ENCODE results near the gene TCP11X2. TPM values are rescaled to one million over a fixed set of nuclear protein-coding genes. Genes with fewer than 3 reads are reported as not detected.

The TCP11X2 gene
- total and polyA plus RNA-seq, 2 of the 8 experiments (the other 6 are each of a cell fraction or from before 2014, with no cell fraction given), result 0.08 to 0.32 TPM

GRCh38 chrX:102498732-102499131 is 27.1 kb upstream of the TCP11X2 start (continued):
- no peak for TF ChIP-seq TEAD4 (IDR thresholded peaks at IDR 0.05; ENCODE audit: low read depth, low read length)

GRCh38 chrX:102491766-102492165 is 20.2 kb upstream of the TCP11X2 start:
- Histone ChIP-seq H3K14ac (ENCODE audit: insufficient read length) (no peak overlapping the region), H2AFZ (ENCODE audit: low read length) (no peak overlapping the region), H3K4me2 (ENCODE audit: insufficient read depth in 1 of 2, low read depth in 2 of 2, low read length in 2 of 2) (no peak overlapping the region), H4K91ac (replicated peaks; ENCODE audit: insufficient read length, low read length) (no peak overlapping the region), H3K18ac (ENCODE audit: extremely low read depth, low read length) (no peak overlapping the region), H4K20me1 (replicated peaks in 1 of 2; ENCODE audit: control insufficient read depth in 1 of 2, insufficient read depth in 2 of 2, low read length in 2 of 2) (no peaks in the 10 kb centered on the region), H3K36me3 (ENCODE audit: control insufficient read depth in 2 of 4, insufficient read depth in 4 of 4, low read length in 3 of 4) (no peaks in the 10 kb centered on the region), H4K8ac (ENCODE audit: extremely low read depth, insufficient read depth, low read length) (no peak overlapping the region), H2AK5ac (ENCODE audit: low read depth, low read length) (no peak overlapping the region), H3K79me1 (ENCODE audit: low read depth, low read length) (no peaks in the 10 kb centered on the region), H3K56ac (replicated peaks; ENCODE audit: insufficient read length, low read depth, low read length) (no peak overlapping the region), H3K9me3 (ENCODE audit: insufficient read depth in 2 of 2, low read depth in 1 of 2, low read length in 1 of 2) (no peaks in the 10 kb centered on the region; a peak in 1 of 4 replicates), H3K9ac (replicated peaks in 1 of 4; ENCODE audit: extremely low read depth in 1 of 4, low read depth in 3 of 4, low read length in 3 of 4) (no peak overlapping the region), H2BK120ac (replicated peaks; ENCODE audit: low read depth, low read length) (no peak overlapping the region), H2BK5ac (ENCODE audit: low read depth, low read length) (no peak overlapping the region), H3K23ac (ENCODE audit: insufficient read length) (no peak overlapping the region), H3K4me3 (ENCODE audit: extremely low read depth in 1 of 4, insufficient read depth in 2 of 4, low read depth in 3 of 4, low read length in 4 of 4) (no peak overlapping the region), H2BK20ac (ENCODE audit: low read length) (no peak overlapping the region), H3K4me1 (replicated peaks in 1 of 4; ENCODE audit: control insufficient read depth in 3 of 4, insufficient read depth in 4 of 4, low read length in 3 of 4) (no peaks in the 10 kb centered on the region), H3K4ac (replicated peaks; ENCODE audit: insufficient read length, low read depth, low read length) (no peak overlapping the region), H3K27ac (ENCODE audit: low read depth, low read length) (no peak overlapping the region), H3K27me3 (replicated peaks in 1 of 4; ENCODE audit: control insufficient read depth in 3 of 4, extremely low read depth in 1 of 4, insufficient read depth in 3 of 4, low read length in 3 of 4) (no peaks in the 10 kb centered on the region), H2BK12ac (ENCODE audit: low read depth, low read length) (no peak overlapping the region), H3K23me2 (ENCODE audit: low read depth, low read length) (no peaks in the 10 kb centered on the region), H4K5ac (ENCODE audit: insufficient read length, low read depth, low read length) (no peak overlapping the region), H2BK15ac (ENCODE audit: low read length) (no peak overlapping the region), H3K79me2 (ENCODE audit: control insufficient read depth in 1 of 2, insufficient read depth in 2 of 2, low read length in 2 of 2) (no peaks in the 10 kb centered on the region)
- ChIA-PET CTCF (ENCODE audit: partially characterized antibody) (no interaction called here), POLR2A (ENCODE audit: partially characterized antibody) (no interaction called here)
- DNase-seq (ENCODE audit: low read depth in 1 of 2, low spot score in 2 of 2), result no peak
- no peak for TF ChIP-seq BCL11A (IDR thresholded peaks at IDR 0.05; ENCODE audit: low read depth in 2 of 2, low read length in 2 of 2)
- TF ChIP-seq USF2 (IDR thresholded peaks at IDR 0.05; ENCODE audit: low read length), result no peak
- TF ChIP-seq NANOG (IDR thresholded peaks at IDR 0.05; ENCODE audit: insufficient read depth, low read depth, low read length, poor library complexity, severe bottlenecking), result no peak
- TF ChIP-seq RNF2 (IDR thresholded peaks at IDR 0.05; ENCODE audit: borderline replicate concordance, low read depth, low read length, missing control alignments, poor library complexity, severe bottlenecking), result no peak
- no peak for TF ChIP-seq CHD2 (IDR thresholded peaks at IDR 0.05; ENCODE audit: low read length)
- TF ChIP-seq TEAD4 (IDR thresholded peaks at IDR 0.05; ENCODE audit: low read depth, low read length), result no peak
- no peak for TF ChIP-seq BACH1 (IDR thresholded peaks at IDR 0.05; ENCODE audit: low read length)
- no peak for TF ChIP-seq SIX5 (IDR thresholded peaks at IDR 0.05; ENCODE audit: low read depth, low read length)
- no peak for TF ChIP-seq SRF (IDR thresholded peaks at IDR 0.05; ENCODE audit: low read depth, low read length)
- no peak for TF ChIP-seq MAFK (IDR thresholded peaks at IDR 0.05; ENCODE audit: low read depth, low read length)
- no peak for TF ChIP-seq POLR2A (IDR thresholded peaks at IDR 0.05; ENCODE audit: control extremely low read depth in 1 of 2, low read depth in 2 of 2, low read length in 2 of 2)
- TF ChIP-seq EZH2 (IDR thresholded peaks at IDR 0.05; ENCODE audit: low read depth, low read length, severe bottlenecking), result no peak
- FAIRE-seq, result no peak
